Activated CD8-positive, alpha-beta memory T cell treated with anti-CD3 and anti-CD28 coated beads, Interleukin-2, amount 50 U/mL, for 24 hours (primary cell): ENCODE results near the gene ARHGAP36.

ENCODE experiments used
- DNase-seq: peaks from one replicate; pipeline ENCODE4 v3.0.0-alpha.2; 2020; ENCODE audit errors: extremely low read depth

Gene ARHGAP36, protein sequence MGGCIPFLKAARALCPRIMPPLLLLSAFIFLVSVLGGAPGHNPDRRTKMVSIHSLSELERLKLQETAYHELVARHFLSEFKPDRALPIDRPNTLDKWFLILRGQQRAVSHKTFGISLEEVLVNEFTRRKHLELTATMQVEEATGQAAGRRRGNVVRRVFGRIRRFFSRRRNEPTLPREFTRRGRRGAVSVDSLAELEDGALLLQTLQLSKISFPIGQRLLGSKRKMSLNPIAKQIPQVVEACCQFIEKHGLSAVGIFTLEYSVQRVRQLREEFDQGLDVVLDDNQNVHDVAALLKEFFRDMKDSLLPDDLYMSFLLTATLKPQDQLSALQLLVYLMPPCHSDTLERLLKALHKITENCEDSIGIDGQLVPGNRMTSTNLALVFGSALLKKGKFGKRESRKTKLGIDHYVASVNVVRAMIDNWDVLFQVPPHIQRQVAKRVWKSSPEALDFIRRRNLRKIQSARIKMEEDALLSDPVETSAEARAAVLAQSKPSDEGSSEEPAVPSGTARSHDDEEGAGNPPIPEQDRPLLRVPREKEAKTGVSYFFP

DNA sequence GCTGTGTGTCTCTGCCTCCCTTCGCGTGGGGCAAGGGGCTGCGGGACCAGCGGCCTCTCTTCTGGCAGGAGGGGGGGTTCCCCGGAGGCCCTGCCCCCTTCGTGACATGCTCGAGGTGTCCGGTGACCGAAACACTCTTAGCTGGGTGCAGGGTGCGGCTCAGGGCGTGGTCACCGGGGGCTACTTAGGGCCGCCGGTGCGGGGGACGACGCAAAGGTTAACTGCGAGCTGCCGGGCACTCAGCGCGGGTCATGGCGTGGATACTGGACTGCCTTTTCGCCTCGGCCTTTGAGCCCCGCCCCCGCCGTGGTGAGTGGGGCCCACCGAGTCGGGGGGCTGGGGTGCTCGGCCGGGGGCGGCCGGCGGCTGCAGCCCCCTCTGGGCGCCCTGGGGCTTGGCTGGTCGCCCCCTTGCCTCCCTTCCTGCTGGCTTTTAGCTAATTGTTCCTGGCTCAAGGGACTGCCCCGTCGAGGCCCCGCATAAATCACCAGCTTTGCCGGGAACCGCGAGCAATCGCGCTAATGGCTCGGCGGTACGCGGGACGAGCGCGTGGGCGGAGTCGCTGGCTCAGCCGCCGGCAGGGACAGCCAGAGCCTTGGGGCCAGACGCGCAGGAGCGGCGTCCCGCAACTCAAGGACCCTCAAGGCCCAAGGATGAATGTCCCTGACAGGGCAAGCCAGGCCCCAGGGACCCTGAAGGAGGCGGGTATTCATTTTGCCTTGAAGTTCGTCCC is at the start of gene ARHGAP36:
ARHGAP36 (plus strand) TSS at position 211 of the 733 bp plus-strand sequence. CDS start 23,320 bp downstream, outside the sequence.
- no peak for DNase-seq

DNA sequence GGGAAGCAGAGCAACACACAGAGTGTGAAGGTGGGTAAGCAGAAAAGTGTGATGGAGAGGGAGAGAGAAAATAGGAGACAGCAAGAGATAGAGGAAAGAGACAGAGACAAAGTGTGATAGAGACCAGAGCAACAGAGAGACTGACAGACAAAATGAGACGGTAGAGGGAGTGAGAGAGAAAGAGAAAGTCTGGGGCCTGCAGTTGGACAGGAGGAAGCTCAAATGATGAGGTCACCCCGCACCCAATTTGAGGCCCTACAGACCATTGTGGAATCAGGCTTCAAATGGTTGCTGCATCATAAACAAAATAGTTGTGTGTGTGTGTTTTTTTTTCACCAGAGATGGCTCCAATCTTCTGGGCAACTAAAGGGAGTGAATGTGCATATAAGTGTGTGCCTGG is 48.0 kb upstream of the ARHGAP36 start:
- DNase-seq = no peak

DNA sequence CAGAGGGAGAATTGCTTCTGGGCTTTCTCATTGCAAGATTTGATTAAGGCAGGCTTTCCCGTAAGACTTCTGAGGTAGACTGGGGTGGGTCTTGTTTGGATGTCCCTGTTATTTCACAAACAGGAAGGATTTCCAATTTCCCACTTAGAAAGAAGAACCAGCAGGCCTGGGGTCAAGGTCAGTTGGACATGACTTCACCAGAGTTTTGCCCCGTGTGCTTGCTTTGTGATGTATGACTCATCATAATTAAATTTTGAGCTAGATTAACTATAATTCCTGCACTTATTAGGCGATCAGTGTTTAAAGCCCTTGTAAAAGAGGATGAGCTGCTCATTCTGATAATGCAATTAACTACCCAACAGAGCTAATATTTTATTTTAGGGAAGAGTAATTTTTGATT is 32.8 kb upstream of the ARHGAP36 start:
- DNase-seq = no peak

DNA sequence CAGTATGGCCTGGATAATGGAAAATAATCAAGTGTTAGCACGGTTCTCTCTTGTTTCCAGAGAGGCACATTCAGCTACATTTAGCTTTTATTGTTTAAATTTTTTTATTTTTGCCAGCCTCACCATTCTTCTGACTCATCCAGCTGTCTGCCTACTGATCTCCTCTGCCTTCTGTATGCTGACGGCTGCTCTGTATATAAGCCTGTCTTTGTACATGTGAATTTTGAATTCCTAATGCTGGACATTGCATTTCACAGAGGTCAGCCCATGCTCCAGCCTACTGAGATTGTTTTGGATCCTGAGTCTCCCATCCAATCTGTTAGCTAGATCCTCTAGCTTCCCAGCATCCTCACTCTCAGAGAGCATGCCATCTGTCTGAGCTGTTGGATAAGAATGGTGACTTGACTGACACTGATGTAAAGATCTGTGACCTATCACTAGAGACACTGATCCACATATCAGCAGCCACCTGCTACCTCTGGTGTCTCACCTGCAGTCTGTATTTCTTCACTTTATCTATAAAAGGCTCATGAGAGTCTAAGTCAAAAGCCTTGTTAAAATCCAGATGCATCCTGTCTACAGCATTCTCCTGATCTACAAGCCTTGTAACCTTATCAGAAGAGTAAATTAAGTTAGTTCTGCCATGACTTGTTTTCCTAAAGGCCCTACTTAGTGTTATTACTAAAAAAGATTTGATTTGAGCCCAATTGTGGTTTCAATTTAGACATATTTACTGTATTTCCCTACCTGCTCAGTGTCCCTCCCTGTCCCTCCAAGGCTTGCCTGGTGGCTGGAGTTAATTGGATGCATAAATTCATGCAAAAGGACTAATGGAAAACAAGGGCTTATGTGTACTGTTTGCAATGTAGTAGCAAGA is 25.6 kb upstream of the ARHGAP36 start:
- no peak for DNase-seq

DNA sequence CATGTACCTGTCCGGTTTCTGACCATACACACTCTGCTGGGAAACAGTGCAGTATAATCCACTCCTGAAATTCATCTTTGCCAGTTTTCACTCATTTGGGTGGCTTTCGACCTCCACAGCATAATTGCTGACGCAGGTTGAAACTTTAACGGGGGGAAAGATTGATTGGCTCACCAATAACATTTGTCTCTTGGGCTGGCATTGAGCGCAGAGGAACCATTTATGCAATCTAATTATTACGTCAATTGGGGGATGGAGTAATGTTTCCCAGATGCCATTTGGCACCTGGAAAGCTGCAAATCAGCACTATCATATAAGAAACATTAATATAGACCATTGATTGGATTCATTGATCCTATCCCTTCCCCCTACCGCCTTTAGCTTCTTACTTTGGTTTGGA is 24.1 kb upstream of the ARHGAP36 start:
- no peak for DNase-seq

DNA sequence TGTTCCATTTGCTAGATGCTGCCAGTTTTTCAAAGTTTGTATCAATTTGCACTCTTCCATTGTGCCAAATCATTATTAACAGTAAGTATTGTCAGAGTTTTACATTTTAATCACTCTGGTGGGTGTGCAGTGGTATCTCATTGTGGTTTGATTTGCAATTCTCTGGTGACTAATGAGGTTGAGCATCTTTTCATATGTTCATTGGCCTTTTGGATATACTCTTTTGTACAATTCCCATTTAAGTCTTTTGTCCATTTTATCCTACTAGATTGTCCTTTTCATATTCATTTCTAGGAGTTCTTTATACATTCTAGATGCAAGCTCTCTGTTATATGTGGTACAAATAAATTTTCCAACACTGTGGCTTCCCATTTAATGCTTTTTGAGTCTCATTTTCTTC is 17.4 kb upstream of the ARHGAP36 start:
- no peak for DNase-seq

DNA sequence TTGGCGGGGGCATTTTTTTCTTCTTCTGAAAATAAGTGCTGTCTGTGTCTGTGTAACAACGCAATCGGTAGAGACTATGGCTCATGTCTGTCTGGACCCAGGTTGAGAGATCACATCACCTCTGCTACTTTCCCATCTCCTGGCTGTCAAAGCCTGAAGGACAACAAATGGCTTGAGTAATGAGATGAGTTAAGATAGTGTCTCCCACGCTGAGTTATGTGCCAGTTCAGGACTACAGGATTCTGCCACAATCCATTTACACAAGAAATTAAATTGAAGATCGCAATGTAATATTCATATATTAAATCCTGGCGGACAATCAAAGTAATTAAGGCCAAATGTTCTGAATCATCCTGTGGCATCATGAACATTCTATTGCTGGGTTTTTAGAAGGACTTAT is 16.5 kb upstream of the ARHGAP36 start:
- no peak for DNase-seq

DNA sequence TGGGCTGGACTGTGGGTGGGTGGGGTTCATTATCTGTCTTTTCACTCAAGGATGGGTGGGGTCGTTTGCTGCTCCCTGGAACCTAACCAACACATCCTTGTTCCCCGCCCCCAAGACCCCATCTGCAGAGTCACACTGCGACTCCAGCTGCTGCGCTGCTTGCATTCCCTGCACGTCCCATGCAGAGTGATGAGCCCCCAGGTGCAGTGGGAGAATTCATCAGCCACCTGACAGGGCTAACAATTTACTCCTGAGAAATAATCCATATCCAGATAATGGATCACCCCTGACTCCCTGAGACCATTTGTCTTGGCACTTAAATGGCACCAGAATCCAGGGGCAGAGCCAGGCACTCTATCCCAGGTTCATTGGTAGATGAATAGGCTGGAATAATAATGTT is 12.4 kb upstream of the ARHGAP36 start:
- no peak for DNase-seq

DNA sequence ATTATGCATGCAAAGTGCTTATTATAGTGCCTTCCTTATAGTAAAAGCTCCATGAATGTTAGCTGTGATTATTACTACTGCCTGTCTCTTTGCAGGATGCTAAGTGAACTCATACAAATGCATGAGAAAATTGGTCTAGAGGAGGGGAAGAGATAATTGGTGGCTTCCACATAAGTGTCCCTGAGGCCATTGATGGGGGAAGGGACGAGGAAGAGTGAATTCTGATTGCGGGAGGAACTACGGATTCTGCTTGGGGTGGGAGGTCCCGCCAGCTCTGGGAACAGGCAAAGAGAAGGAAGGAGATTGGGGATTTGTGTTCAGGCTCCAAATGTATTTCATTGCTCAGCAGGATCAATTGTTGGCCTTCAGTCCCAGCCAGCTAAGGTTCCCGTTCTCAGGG is 11.6 kb upstream of the ARHGAP36 start:
- no peak for DNase-seq

DNA sequence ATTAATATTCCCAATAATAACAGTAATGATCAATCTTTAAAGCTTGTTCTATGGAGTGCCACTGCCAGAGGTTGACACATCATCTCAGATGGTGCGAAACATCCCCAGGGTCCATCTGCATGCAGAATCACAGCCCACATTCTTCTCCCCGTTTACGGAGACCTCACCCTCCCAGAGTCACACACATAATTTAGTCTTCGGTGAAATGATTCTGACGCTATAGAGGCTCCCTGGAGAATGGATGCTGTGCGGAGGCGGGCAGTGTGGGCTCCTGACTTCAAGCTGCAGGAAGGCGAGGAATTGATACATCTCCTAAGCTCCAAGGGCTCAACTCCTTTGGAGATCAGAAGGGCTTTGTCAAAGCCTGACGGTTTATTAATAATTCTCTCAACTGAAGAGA is 11.0 kb upstream of the ARHGAP36 start:
- DNase-seq = no peak

DNA sequence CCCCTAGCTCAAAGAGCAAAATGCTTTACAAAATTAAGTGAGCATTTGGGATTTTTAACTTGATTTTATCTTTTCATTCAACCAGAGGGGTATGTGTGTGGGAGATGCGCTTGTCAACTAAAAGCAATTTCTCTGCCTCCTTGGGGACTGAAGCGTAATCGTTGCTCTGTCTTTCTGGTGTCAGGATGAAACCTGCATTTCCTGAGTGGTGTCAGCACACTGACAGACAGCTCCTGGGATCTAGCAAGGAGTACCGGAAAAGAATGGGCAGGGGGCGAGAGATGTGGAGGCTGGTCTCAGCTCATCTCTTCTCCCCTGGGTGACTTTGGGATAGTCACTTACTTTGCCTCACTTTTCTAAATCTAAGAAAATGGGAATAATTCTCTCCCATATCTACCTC is 5.1 kb upstream of the ARHGAP36 start:
- no peak for DNase-seq

DNA sequence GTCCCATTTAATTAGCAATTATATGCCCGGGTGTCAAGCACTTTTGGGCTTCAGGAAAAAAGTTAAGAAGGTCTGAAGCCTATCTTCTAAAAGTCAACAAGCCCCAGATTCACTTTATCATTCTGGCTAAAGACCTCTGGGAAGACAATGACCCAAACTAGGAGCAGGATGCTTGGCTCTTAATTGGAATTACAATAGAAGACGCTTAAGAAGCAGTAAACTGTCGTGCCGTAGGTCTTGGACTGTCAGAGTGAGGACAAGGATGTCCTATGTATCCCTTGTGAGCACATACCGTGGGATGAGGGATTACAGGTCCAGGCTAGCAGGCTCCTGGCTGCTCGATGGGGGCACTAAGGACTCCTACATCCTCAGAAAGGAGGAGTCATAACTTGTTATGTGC is 3.2 kb upstream of the ARHGAP36 start:
- no peak for DNase-seq

DNA sequence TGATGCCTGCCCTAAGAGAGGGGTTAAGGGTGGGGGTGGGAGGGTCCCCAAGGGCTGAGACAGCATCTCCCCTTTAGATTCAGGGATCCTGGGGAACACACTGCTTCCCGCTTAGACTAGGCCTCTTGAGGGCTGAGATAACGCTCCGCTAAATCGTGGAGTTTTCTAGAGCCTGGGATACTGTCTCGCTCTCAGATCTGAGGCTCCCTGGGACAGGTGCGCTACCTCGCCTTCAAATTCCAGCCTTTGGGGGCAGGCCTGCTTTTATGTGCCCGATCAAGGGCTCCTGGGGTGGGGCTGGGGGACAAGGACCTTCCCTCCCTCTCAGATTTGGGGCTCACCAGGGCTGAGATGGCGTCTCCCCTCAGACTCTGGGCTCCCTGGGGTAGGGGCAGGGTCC is 440 bp upstream of the ARHGAP36 start:
- DNase-seq = no peak

DNA sequence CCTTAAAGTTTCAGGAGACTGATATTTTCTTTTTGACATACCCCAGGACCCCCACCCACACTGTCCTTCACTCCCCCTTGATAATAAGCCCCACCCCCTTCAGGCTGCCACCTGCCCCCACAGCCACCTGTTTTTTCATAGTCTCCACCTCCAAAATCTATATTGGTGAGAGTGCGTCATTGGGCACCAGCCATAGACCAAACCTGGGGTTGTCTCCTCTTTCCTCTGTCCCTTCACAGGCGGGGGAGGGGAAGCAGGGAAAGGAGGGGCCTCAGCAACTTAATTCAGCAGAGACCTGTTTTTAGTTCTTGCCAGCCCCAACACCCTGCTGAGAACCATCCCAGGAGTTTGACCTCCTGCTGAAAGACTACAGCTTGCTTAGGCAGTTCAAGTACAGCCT is 1.1 kb downstream of the ARHGAP36 start:
- no peak for DNase-seq

DNA sequence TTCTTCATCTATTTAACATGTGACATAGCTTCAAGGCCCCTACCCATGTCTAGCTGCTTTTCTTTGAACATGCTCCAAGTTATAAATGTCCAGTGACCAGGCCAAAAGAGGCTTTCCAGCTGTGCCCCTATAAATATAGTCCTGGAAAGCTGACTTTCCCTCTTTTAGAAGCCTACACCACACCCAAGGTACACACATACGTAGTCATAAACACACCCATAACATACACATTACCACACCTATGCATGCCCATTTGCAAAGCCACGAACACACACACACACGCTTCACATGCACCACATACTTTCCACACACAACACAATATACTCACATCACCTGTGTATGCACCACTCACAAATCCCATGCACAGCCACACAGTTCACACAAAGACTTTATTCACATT is 2.0 kb downstream of the ARHGAP36 start:
- DNase-seq = no peak

DNA sequence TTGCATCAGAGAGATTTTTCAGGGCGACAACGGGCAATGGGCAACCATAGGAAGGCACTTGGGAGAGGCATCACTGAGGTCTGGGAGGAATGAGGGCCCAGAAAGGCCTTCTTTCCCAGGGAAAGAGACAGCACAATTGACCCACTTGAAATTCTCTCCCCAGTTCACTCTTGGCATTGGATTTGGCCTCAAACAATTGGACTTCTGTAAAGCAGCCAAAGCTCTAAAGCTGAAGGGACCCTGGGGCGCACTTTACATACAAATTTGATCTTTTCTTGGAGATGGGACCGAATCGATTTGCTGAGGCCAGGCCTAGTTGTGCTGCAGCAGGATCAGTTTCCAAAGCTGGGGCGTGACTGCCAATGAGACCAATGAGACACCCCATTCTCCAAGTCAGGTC is 3.2 kb downstream of the ARHGAP36 start:
- no peak for DNase-seq

DNA sequence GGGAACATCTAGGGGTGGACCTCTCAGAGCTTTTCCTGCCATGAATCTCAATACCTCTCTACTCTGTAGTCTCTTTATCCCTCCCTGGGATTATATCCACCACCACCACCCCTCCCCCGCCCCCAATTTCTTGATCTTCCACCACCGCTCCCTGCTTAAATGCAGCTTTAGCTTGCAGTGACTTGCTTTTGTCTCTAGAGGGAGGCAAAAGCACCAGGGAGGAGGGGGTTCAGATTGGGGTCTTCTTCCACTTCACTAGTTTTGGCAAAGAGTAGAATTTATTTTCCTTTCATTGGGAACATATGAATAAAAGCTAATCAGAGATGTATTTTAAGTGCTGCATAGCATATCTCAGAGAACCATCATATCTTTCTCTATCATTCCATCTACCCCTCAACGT is 5.5 kb downstream of the ARHGAP36 start:
- DNase-seq = no peak

DNA sequence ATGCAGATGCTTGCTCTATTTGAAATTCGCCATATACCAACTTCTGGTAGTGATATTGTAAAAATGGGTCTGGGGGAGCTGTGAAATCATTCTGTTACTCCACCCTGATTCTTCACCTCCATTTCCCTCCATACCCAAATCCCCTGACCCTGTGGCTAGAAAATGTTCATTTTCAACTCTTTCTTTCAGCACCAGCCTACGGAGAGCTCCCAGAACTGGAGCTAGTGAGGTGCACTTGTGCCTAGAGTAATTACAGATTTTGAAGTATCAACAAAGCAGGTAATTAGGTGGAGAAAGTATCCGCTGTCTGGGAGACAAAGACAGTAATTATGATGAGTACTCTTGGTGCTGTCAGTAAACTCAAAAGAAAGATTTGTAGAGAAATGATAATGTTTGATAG is 8.1 kb downstream of the ARHGAP36 start:
- no peak for DNase-seq

DNA sequence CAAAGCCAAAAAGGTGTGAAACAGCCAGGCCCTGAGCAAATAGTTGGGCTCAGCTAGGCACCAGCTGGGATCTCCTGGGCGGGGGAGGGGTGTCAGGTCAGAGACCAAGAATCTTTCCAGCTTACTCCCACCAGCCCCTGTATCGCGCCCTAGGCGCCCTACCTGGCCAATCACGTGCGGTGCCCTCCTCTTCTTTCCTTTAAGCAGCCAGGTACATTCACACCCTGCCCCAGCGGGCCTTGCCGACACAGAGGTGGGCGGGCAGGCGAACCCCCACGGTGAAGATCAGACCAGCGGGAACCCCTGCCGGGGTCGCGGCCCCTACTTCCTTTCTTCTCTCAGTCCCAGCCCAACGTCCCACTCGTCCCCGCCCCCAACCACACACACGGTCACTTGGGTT is 9.1 kb downstream of the ARHGAP36 start:
- DNase-seq = no peak

DNA sequence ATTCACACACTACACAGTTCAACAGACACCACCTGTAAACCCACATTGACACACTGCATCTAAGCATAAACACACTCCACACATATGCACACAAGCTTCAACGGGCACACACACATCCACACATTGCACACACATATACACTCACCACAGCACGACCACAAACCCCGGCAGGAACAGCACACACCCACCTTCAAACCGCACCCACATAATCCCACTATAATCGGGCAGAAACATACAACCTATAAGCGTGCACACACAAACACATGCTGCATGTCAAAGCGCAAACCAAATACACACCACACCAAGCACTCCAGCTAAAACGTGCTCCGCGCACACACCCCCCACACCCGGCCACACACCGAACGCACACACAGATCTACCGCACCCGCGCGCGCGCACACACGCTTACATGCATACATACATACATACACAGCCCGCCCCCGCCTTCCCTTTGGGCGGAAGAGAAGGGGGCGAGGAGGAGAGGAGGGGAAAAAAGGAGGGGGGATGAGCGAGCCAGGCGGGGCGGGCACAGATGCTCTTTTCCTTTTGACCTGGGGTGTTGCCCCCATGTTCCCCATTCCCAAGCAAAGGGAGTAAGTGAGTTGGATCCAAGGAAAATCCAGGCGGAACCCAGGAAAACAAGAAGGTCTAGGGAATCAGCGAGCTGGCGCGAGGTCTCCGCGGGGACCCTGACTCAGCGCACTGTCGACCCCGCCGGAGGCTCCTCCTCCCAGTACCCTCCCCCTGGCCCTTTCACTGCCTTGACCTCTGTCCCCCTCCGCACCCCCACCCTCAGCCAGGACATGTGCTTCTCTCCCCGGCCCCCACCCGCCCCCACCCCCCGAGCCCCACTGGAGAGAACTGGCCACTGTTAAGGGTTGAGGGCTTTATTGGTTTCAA is 9.9 kb downstream of the ARHGAP36 start:
- DNase-seq = no peak
